Effector memory CD8-positive, alpha-beta T cell (primary cell): ENCODE data around the gene NRM.
A peak's percentile ranks its signal among the peaks of the same experiment; 100 is the strongest.

ENCODE experiments used
- ATAC-seq: fragments of 150-1000 bp; cut with Tn5 transposase; replicated peaks from 2 replicates; pipeline ENCODE4 v1.10.0; 2021; ENCODE audit warnings: mild to moderate bottlenecking, moderate library complexity
- DNase-seq, 3 experiments: peaks; one replicate each; pipeline ENCODE4 v3.0.0; 2021
- H3K27ac Mint-ChIP-seq, 2 donors: one replicate each; pipeline ENCODE4 v1.8.0; 2022; ENCODE audit warnings: mild to moderate bottlenecking in 2 of 2, mixed read lengths in 2 of 2, moderate library complexity in 2 of 2
- H3K27me3 Mint-ChIP-seq, 2 donors: one replicate each; pipeline ENCODE4 v1.8.0; 2022; ENCODE audit warnings: mixed read lengths in 2 of 2
- H3K36me3 Mint-ChIP-seq: one replicate; pipeline ENCODE4 v1.8.0; 2022; ENCODE audit warnings: mild to moderate bottlenecking, moderate library complexity, mixed read lengths; ENCODE audit not compliant: insufficient read depth
- H3K4me1 Mint-ChIP-seq, 2 donors: one replicate each; pipeline ENCODE4 v1.8.0; 2022; ENCODE audit warnings: low read depth in 2 of 2, mixed read lengths in 2 of 2
- H3K4me3 Mint-ChIP-seq, 2 donors: one replicate each; pipeline ENCODE4 v1.8.0; 2022; ENCODE audit warnings: mild to moderate bottlenecking in 2 of 2, mixed read lengths in 2 of 2, moderate library complexity in 2 of 2
- H3K9me3 Mint-ChIP-seq, 2 donors: one replicate each; pipeline ENCODE4 v1.8.0; 2022; ENCODE audit warnings: mixed read lengths in 2 of 2
- total RNA-seq, 9 experiments: gene quantifications; one replicate each; lab custom pipeline; 2026; lab: John Stamatoyannopoulos, UW

NRM gene
- total RNA-seq, result 2.0 to 4.4 (median 2.7) reads per million in 9 experiments

GRCh38 chr6:30690403-30691207 is at the start of gene NRM:
NRM (minus strand) TSS chr6:30690984; CDS start chr6:30690974, 10 bp downstream.
- H3K27me3 Mint-ChIP-seq, result no peaks in the 10 kb centered on the region
- no peaks in the 10 kb centered on the region for H3K9me3 Mint-ChIP-seq
- ATAC-seq (peak; percentile 21), DNase-seq (peak; percentile 30 to 41 (median 36))
- peaks cover 11% of the 10 kb centered on the region for H3K36me3 Mint-ChIP-seq
- peak within 1 kb of the TSS; percentile 76 to 97 for H3K4me3 Mint-ChIP-seq
- peak within 1 kb of the TSS; percentile 96 to 98 for H3K27ac Mint-ChIP-seq
- peaks cover 33 to 47% of the 10 kb centered on the region in 2 donors for H3K4me1 Mint-ChIP-seq

DNA sequence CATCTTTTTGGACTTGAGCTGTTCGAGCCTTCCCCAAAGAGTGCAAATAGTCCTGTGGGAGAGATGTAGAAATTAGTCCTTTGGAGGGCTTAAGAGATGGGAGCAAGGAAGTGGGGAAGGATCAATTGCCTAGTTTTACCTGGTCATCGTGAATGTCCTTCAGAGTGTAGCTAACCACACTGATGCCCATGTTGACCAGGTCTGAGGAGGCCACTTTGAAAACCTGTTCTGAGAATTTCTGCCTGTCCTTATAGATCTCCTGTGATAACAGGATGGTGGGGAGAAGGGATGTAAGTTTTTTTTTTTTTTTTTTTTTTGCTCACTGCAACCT is 49.7 kb upstream of the NRM start:
- peak overlapping the region; percentile 90 to 97 for H3K4me3 Mint-ChIP-seq
- peak overlapping the region in 1 of 2 donors; percentile 72 for H3K27ac Mint-ChIP-seq
- H3K36me3 Mint-ChIP-seq, result peaks cover 51% of the 10 kb centered on the region
- ATAC-seq, result no peak
- DNase-seq, result no peak
- peaks cover 56 to 64% of the 10 kb centered on the region in 2 donors for H3K4me1 Mint-ChIP-seq
- no peaks in the 10 kb centered on the region for H3K27me3 Mint-ChIP-seq
- no peaks in the 10 kb centered on the region for H3K9me3 Mint-ChIP-seq

DNA sequence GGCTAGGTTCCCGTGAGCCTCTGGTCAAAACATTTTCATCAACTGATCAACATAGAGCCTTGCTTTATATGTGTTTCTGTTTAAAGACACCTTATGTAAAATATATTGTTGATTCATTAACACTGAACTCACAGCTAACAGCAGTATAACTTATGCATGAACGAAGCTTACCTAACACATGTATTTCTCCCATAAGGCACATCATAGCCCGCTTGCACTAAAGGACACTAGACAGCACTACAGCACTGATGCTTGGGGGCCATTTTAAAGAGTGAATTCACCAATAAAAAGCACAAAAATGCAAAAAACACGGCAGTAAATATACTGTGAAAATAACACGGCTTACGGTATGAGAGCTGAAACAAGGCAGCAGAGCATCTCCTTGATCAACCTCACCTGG is 47.7 kb upstream of the NRM start:
- H3K9me3 Mint-ChIP-seq, result no peaks in the 10 kb centered on the region
- H3K4me1 Mint-ChIP-seq, result peaks cover 42 to 56% of the 10 kb centered on the region in 2 donors
- H3K27ac Mint-ChIP-seq, result no peak overlapping the region
- no peak for DNase-seq
- ATAC-seq, result no peak
- no peaks in the 10 kb centered on the region for H3K27me3 Mint-ChIP-seq
- H3K4me3 Mint-ChIP-seq, result no peak overlapping the region
- peaks cover 48% of the 10 kb centered on the region for H3K36me3 Mint-ChIP-seq

DNA sequence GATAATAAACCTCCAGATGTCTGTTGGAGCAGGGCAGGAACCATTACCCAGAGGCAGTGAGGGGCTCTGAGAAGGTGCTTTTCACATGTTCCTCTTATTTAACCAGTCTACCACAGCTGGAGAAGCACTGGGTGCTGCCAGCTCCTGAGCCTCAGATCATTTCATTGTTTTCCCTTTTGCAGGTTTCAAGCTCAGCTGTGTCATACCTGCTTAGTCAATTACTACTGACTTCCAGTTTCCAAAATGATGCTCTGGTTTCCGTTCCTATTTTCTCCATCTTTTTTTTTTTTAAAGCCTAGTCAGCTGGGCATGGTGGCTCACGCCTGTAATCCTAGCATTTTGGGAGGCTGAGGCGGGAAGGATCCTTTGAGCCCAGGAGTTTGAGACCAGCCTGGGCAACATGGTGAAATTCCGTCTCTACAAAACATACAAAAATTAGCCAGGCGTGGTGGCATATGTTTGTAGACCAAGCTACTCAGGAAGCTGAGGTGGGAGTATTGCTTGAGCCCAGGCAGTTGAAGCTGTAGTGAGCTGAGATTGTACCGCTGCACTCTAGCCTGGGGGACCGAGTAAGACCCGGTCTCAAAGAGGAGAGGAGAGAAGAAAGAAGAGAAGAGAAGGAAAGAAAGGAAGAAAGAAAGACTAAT is 45.0 kb upstream of the NRM start:
- H3K27me3 Mint-ChIP-seq, result no peaks in the 10 kb centered on the region
- ATAC-seq, result no peak
- H3K4me3 Mint-ChIP-seq, result peak overlapping the region; percentile 2 to 40
- H3K27ac Mint-ChIP-seq, result no peak overlapping the region
- peaks cover 47% of the 10 kb centered on the region for H3K36me3 Mint-ChIP-seq
- no peaks in the 10 kb centered on the region for H3K9me3 Mint-ChIP-seq
- no peak for DNase-seq
- H3K4me1 Mint-ChIP-seq, result peaks cover 31 to 39% of the 10 kb centered on the region in 2 donors

DNA sequence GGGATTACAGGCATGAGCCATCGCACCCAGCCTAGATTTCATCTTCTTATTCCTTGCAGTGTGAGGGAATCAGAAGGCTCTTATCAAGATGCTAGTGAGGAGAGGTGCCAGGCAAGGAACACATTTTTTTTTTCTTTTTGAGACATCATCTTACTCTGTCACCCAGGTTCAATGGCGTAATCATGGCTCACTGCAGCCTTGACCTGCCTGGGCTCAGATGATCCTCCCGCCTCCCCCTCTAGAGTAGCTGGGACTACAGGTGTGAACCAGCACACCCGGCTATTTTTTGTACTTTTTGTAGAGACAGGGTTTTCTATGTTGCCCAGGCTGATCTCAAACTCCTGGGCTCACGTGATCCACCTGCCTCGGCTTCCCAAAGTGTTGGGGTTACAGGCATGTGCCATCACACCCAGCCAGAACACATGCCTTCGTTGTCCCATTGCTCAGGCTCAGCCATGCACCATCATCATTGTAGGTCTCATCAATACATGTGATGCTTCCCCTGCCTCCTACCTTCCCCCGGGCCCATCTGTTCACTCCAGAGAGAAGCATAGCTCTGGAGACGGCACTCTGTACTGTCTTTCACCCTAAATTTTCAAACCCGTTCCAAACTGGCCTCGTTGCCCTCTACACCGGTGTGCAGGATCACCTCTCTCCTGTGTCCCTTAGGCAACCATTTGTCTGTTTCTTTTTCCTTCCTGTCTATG is 41.6 kb upstream of the NRM start:
- Mint-ChIP-seq H3K27me3 (no peaks in the 10 kb centered on the region), H3K4me1 (peaks cover 25 to 32% of the 10 kb centered on the region in 2 donors), H3K27ac (no peak overlapping the region), H3K36me3 (peaks cover 56% of the 10 kb centered on the region), H3K4me3 (no peak overlapping the region), H3K9me3 (no peaks in the 10 kb centered on the region)
- ATAC-seq (no peak), DNase-seq (no peak)

DNA sequence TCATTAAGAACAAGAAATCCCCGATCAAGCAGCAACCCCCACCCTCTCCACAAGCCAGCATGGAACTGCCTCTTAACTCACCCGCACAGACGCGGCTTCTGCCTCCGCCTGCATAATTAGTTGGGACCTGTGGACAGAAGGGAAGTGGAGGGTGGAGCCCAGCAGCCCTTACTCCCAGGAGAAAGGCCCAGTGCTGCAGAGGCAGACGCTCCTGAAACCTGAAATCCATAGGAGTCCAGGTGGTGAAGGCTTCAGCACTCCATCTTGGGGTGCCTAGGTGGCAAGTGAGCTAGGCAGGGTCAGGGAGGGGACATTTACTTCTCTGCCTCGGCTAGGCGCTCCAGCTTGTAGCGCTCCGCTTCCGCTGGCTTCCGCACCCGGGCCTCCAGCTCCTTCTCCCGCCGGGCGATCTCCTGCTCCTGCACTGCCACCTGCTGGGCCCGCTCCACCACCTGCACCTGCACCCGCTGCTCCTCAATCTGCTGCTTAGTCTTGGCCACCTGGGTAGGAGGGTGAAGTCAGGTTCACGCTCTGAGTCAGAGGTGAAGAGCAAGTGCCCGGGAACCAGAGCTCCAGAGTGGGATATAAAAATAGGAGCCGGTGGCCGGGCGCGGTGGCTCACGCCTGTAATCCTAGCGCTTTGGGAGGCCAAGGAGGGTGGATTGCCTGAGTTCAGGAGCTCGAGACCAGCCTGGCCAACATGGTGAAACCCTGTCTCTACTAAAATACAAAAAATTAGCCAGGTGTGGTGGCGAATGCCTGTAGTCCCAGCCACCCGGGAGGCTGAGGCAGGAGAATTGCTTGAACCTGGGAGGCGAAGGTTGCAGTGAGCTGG is 40.0 kb upstream of the NRM start:
- DNase-seq (peak; percentile 70 to 73 (median 72)), ATAC-seq (peak; percentile 99)
- Mint-ChIP-seq H3K4me3 (peak overlapping the region; percentile 47 to 53), H3K27ac (peak overlapping the region; percentile 62 to 68), H3K36me3 (peaks cover 52% of the 10 kb centered on the region), H3K9me3 (no peaks in the 10 kb centered on the region), H3K4me1 (peaks cover 12 to 18% of the 10 kb centered on the region in 2 donors), H3K27me3 (no peaks in the 10 kb centered on the region)

GRCh38 chr6:30727920-30728553 is 37.3 kb upstream of the NRM start:
- no peak for ATAC-seq
- Mint-ChIP-seq H3K36me3 (peaks cover 70% of the 10 kb centered on the region), H3K9me3 (no peaks in the 10 kb centered on the region), H3K27ac (peak overlapping the region in 1 of 2 donors; percentile 66), H3K27me3 (no peaks in the 10 kb centered on the region), H3K4me3 (no peak overlapping the region), H3K4me1 (peaks cover 26 to 28% of the 10 kb centered on the region in 2 donors)
- DNase-seq, result no peak

DNA sequence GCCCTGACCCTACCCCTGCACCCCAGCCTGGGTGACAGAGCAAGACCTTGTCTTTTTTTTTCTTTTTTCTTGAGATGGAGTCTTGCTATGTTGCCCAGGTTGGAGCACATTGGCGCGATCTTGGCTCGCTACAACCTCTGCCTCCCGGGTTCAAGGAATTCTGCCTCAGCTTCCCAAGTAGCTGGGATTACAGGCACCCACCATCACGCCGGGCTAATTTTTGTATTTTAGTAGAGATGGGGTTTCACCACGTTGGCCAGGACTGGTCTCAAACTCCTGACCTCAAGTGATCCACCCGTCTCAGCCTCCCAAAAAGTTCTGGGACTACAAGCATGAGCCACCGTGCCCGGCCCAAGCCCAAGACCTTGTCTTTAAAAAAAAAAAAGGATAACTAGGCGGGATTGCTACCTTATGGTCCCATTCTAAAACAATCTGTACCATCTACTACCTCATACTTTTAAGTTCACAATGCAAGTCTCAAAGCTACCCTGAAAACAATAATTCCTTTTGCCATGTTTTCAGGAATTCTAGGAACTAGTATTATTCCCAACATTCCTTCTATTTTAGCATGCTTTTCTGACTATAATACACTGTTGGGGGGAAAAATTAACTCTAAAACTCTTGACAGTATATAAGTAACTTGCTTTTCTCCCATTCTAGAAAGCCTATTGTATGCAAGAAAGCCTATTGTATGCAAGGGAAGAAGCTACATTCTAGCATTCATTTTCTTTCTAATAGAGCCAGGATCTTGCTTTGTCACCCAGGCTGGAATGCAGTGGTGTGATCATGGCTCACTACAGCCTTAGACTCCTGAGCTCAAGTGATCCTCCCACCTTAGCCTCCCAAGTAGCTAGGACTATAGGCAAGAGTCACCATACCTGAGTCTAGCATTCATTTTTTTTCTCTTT is 36.0 kb upstream of the NRM start:
- DNase-seq (no peak), ATAC-seq (no peak)
- no peak overlapping the region for H3K4me3 Mint-ChIP-seq
- H3K27ac Mint-ChIP-seq, result peak overlapping the region in 1 of 2 donors; percentile 66
- H3K9me3 Mint-ChIP-seq, result no peaks in the 10 kb centered on the region
- no peaks in the 10 kb centered on the region for H3K27me3 Mint-ChIP-seq
- H3K4me1 Mint-ChIP-seq, result peaks cover 34% of the 10 kb centered on the region in 2 donors
- peaks cover 74% of the 10 kb centered on the region for H3K36me3 Mint-ChIP-seq

DNA sequence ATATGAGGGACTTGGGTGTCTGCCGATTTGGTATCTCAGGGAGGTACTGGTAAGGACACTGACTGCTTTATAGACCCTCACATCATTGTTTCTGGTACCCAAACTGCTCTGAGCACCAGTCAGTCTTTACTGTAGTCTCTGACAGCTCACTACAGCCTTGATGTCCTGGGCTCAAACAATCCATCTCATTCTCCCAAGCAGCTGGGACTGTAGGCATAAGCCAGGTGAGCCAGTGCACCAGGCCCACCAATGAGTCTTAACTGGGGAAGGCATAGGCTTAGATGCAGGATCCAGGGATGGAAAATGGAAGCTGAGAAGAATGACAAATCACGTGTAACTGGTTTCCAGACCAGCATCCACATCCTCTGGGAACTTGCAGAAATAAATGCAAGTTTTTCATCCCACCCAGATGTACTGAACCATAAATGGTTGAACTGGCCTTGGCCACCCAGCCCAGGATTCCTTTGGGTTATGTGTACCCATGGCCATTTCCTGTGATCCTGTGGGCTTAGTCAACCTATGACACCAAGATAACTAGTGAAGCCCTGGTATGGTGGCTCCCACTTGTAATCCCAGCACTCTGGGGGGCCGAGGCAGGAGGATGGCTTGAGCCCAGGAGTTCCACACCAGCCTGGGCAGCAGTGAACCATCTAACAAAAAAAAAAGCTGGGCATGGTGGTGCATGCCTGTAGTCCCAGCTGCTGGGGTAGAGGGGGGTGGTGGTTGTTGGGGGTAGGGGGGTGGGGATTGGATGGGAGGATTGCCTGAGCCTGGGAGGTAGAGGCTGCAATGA is 35.1 kb upstream of the NRM start:
- DNase-seq (no peak), ATAC-seq (no peak)
- Mint-ChIP-seq H3K4me3 (no peak overlapping the region), H3K9me3 (no peaks in the 10 kb centered on the region), H3K36me3 (peaks cover 77% of the 10 kb centered on the region), H3K27me3 (no peaks in the 10 kb centered on the region), H3K27ac (peak overlapping the region; percentile 46 to 67), H3K4me1 (peaks cover 36 to 37% of the 10 kb centered on the region in 2 donors)

DNA sequence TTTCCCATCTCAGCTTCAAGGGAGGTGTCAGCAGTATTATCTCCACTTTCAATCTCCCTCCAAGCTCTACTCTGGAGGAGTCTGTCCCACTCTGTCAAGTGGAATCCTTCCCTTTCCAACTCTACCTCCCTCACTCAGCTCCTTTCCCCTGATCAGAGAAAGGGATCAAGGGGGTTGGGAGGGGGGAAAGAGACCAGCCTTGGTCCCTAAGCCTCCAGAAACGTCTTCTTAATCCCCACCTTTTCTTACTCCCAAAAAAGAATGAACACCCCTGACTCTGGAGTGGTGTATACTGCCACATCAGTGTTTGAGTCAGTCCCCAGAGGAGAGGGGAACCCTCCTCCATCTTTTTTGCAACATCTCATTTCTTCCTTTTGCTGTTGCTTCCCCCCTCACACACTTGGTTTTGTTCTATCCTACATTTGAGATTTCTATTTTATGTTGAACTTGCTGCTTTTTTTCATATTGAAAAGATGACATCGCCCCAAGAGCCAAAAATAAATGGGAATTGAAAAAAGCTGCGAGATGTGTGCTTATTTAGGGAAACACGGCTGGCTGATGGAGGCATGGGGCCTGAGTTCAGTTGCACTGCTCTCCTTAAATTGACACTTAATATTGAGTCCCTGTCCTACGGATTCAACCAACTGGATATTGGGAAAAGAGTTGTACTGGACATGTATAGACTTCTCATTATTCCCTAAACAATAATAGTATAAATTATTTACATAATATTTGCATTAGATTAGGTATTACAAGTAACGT is 34.3 kb upstream of the NRM start:
- Mint-ChIP-seq H3K4me1 (peaks cover 29 to 31% of the 10 kb centered on the region in 2 donors), H3K27ac (peak overlapping the region; percentile 67 to 87), H3K9me3 (no peaks in the 10 kb centered on the region), H3K4me3 (peak overlapping the region in 1 of 2 donors; percentile 21), H3K27me3 (no peaks in the 10 kb centered on the region), H3K36me3 (peaks cover 79% of the 10 kb centered on the region)
- ATAC-seq (no peak), DNase-seq (no peak)
